ENCODE data around the gene DNAAF5. TPM values are rescaled to one million over a fixed set of nuclear protein-coding genes. Genes with fewer than 3 reads are reported as not detected.
A peak's percentile ranks its signal among the peaks of the same experiment; 100 is the strongest.

The DNAAF5 gene
- total and polyA plus RNA-seq, 12 donors, result 10.4 to 30.0 (median 24.7) TPM

DNA sequence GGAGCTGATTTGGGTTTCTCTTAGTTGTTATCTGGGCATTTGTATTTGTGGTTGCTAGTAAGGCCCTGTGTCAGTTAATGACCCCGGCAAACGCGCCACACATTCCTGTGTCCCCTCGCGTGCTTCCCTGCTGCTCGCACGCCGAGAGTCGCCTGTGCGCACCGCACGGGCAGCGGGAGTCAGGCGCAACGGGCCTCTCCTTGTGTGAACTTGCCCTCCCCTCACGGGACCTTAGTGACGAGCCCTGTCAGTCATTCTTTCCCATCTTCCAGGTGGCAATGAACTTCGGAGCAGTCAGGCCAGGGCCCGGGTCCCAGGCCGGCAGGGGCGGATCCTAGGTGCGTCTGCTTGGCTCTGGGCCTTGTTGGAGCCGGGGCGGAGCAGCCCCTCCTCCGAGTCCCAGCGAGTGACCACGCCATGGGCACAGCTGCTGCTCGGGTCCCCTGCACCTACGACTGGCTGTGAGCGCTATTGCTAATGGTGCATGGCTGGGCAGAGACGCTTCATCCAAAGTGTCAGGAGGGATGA lies 13.0 kb downstream of the DNAAF5 start:
- Histone ChIP-seq H3K9me3 (peaks cover 0 to 7% (median 2%) of the 10 kb centered on the region in 11 donors), H3K36me3 (peaks cover 0 to 46% (median 3%) of the 10 kb centered on the region in 9 donors), H3K4me3 (no peak overlapping the region), H3K27me3 (no peaks in the 10 kb centered on the region), H3K4me1 (peaks cover 0 to 21% (median 4%) of the 10 kb centered on the region in 9 donors), H3K27ac (peak overlapping the region in 1 of 10 donors; percentile 51)
- TF ChIP-seq, protein P1, sequence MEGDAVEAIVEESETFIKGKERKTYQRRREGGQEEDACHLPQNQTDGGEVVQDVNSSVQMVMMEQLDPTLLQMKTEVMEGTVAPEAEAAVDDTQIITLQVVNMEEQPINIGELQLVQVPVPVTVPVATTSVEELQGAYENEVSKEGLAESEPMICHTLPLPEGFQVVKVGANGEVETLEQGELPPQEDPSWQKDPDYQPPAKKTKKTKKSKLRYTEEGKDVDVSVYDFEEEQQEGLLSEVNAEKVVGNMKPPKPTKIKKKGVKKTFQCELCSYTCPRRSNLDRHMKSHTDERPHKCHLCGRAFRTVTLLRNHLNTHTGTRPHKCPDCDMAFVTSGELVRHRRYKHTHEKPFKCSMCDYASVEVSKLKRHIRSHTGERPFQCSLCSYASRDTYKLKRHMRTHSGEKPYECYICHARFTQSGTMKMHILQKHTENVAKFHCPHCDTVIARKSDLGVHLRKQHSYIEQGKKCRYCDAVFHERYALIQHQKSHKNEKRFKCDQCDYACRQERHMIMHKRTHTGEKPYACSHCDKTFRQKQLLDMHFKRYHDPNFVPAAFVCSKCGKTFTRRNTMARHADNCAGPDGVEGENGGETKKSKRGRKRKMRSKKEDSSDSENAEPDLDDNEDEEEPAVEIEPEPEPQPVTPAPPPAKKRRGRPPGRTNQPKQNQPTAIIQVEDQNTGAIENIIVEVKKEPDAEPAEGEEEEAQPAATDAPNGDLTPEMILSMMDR (IDR thresholded peaks at IDR 0.05), result no peak
- ATAC-seq (peak in 5 of 8 donors; percentile 8 to 51 (median 11)), DNase-seq (no peak)
- intact Hi-C loops (cut with DNase I), result loop anchor here in 2 of 10 donors (10.0 kb wide), 2 partner anchors 225 to 235 kb away; partner anchors contain the start of gene PDGFA (in 1 of the 2)
- 91 to 96% methylated on average over 31 of the region's 31 CpGs for WGBS, 2 donors

DNA sequence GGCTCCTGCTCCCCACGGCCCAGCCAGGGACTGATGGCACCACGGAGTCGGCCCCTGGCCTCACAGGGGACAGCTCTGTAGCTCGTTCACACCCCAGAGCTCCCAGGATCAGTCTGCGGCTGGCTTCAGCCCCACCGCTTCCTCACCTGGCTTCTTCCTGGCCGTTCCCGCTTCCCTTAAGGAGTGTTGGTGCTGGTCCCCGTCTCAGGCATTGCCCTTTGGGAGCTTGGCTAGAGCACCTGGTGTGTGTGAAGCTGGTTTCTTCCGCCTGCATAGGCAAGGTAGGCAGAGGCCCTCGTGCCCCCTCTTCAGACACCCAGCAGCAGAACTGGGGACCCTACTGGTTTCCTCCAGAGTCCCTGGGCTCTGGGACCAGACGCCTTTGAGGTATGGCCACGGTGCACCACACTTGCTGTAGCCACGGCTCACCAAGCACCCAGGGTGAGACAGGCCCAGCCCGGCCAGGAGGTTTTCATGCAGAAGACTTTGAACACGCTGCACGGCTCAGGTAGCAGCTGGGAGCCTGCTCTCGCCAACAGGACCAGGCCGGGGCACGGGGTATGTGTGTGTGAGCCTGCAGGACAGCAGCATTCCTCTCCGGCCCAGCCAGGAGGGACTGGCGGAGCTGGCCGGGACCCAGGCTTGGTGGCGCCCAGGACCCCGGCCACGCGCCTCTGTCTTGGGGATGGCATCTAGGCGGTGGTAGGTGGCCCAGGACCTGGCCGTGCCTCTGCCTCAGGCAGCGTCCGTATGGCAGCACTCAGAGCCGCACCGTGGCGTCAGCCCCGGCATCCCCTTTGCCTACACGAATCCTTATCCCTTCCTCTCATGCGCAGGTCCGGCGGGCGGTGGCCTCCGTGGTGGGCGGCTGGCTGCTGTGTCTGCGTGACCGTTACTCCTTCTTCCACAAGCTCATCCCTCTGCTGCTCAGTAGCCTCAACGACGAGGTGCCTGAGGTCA lies 13.8 kb downstream of the DNAAF5 start:
- Histone ChIP-seq H3K4me3 (no peak overlapping the region), H3K27ac (no peak overlapping the region), H3K9me3 (no peaks in the 10 kb centered on the region), H3K36me3 (peaks cover 0 to 49% (median 0%) of the 10 kb centered on the region in 9 donors), H3K4me1 (peaks cover 0 to 21% (median 5%) of the 10 kb centered on the region in 9 donors), H3K27me3 (no peaks in the 10 kb centered on the region)
- intact Hi-C loops (cut with DNase I), result loop anchor here in 2 of 10 donors (10.0 kb wide), 2 partner anchors 225 to 235 kb away; partner anchors contain the start of gene PDGFA (in 1 of the 2)
- TF ChIP-seq, protein P1 (IDR thresholded peaks at IDR 0.05), result no peak
- ATAC-seq (peak in 2 of 8 donors; percentile 7 to 24), DNase-seq (no peak)
- WGBS, 2 donors, result 94 to 97% methylated on average over 42 to 46 of the region's 46 CpGs

DNA sequence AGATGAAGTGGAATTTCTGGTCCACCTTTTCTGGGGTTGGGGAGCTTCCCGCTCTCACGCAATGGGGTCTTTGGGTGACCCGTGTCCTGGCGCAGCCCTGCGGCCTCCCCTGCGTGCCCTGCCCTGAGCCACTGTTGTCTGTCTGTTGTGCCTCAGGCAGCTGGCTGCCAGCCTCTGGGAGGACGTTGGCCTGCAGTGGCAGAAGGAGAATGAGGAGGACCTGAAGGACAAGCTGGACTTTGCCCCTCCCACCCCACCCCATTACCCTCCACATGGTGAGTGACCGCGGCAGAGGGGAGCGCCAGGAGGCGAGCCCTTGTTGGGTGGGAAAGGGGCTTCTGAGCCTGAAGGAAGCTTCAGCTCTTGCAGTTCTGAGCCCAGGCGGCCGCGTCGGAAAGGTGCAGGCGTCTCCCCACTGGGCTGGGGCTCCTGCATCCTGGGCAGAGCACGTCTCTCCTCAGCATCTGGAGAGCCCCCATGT lies 14.7 kb downstream of the DNAAF5 start:
- ATAC-seq (no peak), DNase-seq (no peak)
- no peak overlapping the region for H3K4me3 ChIP-seq
- 91 to 93% methylated on average over 16 to 17 of the region's 17 CpGs for WGBS, 2 donors
- no peaks in the 10 kb centered on the region for H3K27me3 ChIP-seq
- H3K27ac ChIP-seq, result no peak overlapping the region
- peaks cover 0 to 53% (median 0%) of the 10 kb centered on the region in 9 donors for H3K36me3 ChIP-seq
- intact Hi-C loops (cut with DNase I), result no loop called here
- peaks cover 0 to 21% (median 5%) of the 10 kb centered on the region in 9 donors for H3K4me1 ChIP-seq
- no peaks in the 10 kb centered on the region for H3K9me3 ChIP-seq
- TF ChIP-seq, protein P1 (IDR thresholded peaks at IDR 0.05), result no peak

DNA sequence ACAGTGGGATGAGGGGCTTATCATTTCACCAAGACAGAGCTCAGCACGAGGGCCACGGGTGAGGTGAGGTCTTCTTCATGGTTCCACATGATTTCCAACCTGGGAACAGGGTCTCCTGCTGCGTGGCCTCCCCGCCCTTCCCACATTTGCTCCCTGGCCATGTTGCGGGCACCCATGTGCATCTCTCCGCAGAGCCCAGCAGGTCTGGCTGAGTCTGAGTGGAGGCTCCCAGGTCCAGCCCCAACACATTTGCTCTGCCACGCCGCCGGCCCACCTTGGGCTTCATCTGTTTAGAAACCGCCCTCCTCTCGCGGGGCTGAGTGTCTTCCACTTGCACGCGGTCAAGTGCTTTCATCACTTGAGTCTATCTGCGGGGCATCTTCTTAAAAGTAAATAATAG lies 15.4 kb downstream of the DNAAF5 start:
- ATAC-seq, result no peak
- Histone ChIP-seq H3K36me3 (peaks cover 0 to 53% (median 0%) of the 10 kb centered on the region in 9 donors), H3K4me3 (no peak overlapping the region), H3K27me3 (no peaks in the 10 kb centered on the region), H3K9me3 (no peaks in the 10 kb centered on the region), H3K4me1 (peaks cover 0 to 27% (median 5%) of the 10 kb centered on the region in 9 donors), H3K27ac (no peak overlapping the region)
- TF ChIP-seq, protein P1 (IDR thresholded peaks at IDR 0.05), result no peak
- intact Hi-C loops (cut with DNase I), result no loop called here
- DNase-seq, result no peak
- 88 to 96% methylated on average over 15 of the region's 15 CpGs for WGBS, 2 donors

Measured in heart right ventricle (tissue), 16 donors.